Upper lobe of left lung (tissue), 6 donors: ENCODE data around the gene DPM2. TPM values are rescaled to one million over a fixed set of nuclear protein-coding genes. Genes with fewer than 3 reads are reported as not detected.

ENCODE experiments used
- total RNA-seq, 6 donors: library from RNA; depleted of rRNA in 4 of 6; stranded (reverse); fragments of >200 nt in 4 of 6; gene quantifications; one replicate each; pipeline versions ENCODE4 v1.1.0 to v1.2.1, GENCODE V29; 2016 to 2021
- donor health status: DM: no; HTN: no; CAD: no; lungs with moderate emphysema.
- donor health status: DM: no; HTN: yes; CAD: no; lungs with severe emphysema.

Gene DPM2
- total RNA-seq, 6 donors from 2014 or later: 20.1 to 40.7 (median 25.6) TPM

Other genes starting within 250 kb of the DPM2 start
- gene CFAP157, start 230.9 kb downstream of the DPM2 start, total RNA-seq: 100 to 1,000 TPM in 1 of 6 donors, 10 to 100 TPM in 4, under 1 TPM in 1; 0.77 to 125 (median 37.0) TPM
- 10 to 100 TPM in 5 of 6 donors, 1 to 10 TPM in 1; 7.4 to 33.5 (median 18.7) TPM for gene PTRH1, start 222.2 kb downstream of the DPM2 start, total RNA-seq
- 1 to 10 TPM in 5 of 6 donors, under 1 TPM in 1; 0.29 to 9.4 (median 3.1) TPM for gene TTC16, start 221.8 kb downstream of the DPM2 start, total RNA-seq
- 10 to 100 TPM; 11.4 to 27.2 (median 21.0) TPM for gene TOR2A, start 202.6 kb downstream of the DPM2 start, total RNA-seq
- gene SH2D3C, start 159.2 kb downstream of the DPM2 start, total RNA-seq: 10 to 100 TPM; 17.5 to 90.4 (median 37.5) TPM
- 100 to 1,000 TPM in 3 of 6 donors, 10 to 100 TPM in 3; 69.8 to 168 (median 106) TPM for gene CDK9, start 151.8 kb downstream of the DPM2 start, total RNA-seq
- 100 to 1,000 TPM in 2 of 6 donors, 10 to 100 TPM in 4; 85.1 to 337 (median 95.5) TPM for gene FPGS, start 135.0 kb downstream of the DPM2 start, total RNA-seq
- gene ENG, start 83.2 kb downstream of the DPM2 start, total RNA-seq: 100 to 1,000 TPM in 4 of 6 donors, 10 to 100 TPM in 2; 45.7 to 378 (median 178) TPM
- gene AK1, start 60.2 kb downstream of the DPM2 start, total RNA-seq: 100 to 1,000 TPM; 106 to 239 (median 161) TPM
- gene ST6GALNAC6, start 38.3 kb downstream of the DPM2 start, total RNA-seq: 100 to 1,000 TPM in 1 of 6 donors, 10 to 100 TPM in 5; 67.3 to 117 (median 85.2) TPM
- 100 to 1,000 TPM in 1 of 6 donors, 10 to 100 TPM in 5; 41.3 to 105 (median 56.2) TPM for gene ST6GALNAC4, start 20.8 kb downstream of the DPM2 start, total RNA-seq
- gene PIP5KL1, start 7.1 kb downstream of the DPM2 start, total RNA-seq: 10 to 100 TPM in 3 of 6 donors, 1 to 10 TPM in 3; 4.1 to 38.8 (median 10.0) TPM
- 10 to 100 TPM; 17.8 to 60.7 (median 48.0) TPM for gene EEIG1, start 43.1 kb upstream of the DPM2 start, total RNA-seq
- 10 to 100 TPM in 5 of 6 donors, 1 to 10 TPM in 1; 8.0 to 37.7 (median 13.0) TPM for gene NAIF1, start 129.5 kb upstream of the DPM2 start, total RNA-seq
- 10 to 100 TPM; 23.6 to 40.2 (median 33.7) TPM for gene SLC25A25, start 130.4 kb upstream of the DPM2 start, total RNA-seq
- 100 to 1,000 TPM in 1 of 6 donors, 10 to 100 TPM in 5; 45.9 to 116 (median 61.1) TPM for gene PTGES2, start 189.9 kb upstream of the DPM2 start, total RNA-seq
- gene LCN2, start 211.6 kb upstream of the DPM2 start, total RNA-seq: 100 to 1,000 TPM in 2 of 6 donors, 10 to 100 TPM in 3, 1 to 10 TPM in 1; 9.0 to 193 (median 38.2) TPM
- 100 to 1,000 TPM in 3 of 6 donors, 10 to 100 TPM in 3; 62.4 to 204 (median 102) TPM for gene BBLN, start 222.4 kb upstream of the DPM2 start, total RNA-seq